HG03460 (cell line): Measurements from ENCODE around the gene PISD.
"Not testable (repeated sequence)": the region's sequence is repeated elsewhere in the genome, so short reads cannot be mapped to it uniquely, and the experiment has no call there.

Experiments used
- ATAC-seq: cut with Tn5 transposase; IDR thresholded peaks from one replicate; pipeline ENCODE4 v1.9.1; 2021; ENCODE audit not compliant: unreplicated experiment

The PISD gene

GRCh38 chr22:31611061-31611760 lies 50.8 kb downstream of the PISD start:
- no peak for ATAC-seq

GRCh38 chr22:31610611-31611010 lies 51.4 kb downstream of the PISD start:
- no peak for ATAC-seq

DNA sequence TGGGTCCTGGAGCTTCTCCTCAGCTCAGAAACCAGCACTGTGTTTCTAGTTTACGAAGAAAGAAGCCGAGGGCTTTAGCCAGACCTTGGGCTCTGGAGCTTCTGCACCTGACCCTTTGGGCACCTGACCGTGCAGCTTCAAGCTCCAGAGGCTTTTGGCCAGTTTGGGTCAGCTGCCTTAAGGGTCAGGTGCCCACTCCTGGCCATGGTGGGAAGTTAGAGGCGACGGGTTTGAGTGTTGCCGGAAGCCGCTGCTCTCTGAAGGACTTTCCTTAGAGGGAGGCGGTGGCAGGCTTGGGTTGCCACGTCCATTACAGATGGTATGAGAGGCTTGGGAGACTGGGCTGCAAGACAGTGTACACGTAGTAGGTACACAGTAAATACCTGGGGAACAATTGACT lies 52.3 kb downstream of the PISD start:
- no peak for ATAC-seq

- ATAC-seq: no peak
Measured at GRCh38 chr22:31607696-31608095, 54.3 kb downstream of the PISD start.

DNA sequence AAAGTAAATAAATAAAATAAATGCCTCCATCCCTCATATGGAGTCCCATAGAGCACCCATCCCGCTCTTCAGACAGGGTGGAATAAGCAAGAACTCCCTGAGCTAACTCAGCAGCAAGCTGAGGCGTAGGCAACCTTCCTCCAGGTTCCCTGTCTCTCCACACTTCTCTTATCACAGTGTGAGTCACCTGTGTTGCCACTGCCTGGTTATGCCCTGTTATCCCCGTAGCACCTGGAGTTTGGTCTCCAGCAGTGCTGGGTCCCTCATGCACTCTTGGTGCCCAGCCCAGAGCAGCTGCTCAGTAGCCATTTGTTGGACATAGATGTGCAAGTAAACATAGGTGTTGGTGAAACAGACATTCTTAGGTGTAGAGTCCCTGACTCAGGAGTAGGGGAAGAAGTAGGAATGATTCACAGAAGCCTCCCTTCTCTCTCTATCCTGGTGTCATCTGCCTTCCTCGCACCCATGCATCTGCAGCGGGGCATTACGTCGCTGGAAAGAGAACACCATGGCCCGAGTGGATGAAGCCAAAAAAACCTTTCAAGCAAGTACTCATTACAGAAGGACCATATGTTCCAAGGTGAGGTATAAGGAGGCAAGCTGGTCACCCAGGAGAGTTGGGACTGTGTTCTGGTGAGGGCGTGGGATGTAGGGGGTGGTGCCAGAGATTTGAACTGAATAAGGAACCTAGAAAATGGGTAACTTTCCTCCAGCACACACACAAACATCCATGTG lies 56.0 kb downstream of the PISD start:
- no peak for ATAC-seq

GRCh38 chr22:31604746-31605705 lies 57.0 kb downstream of the PISD start:
- ATAC-seq: no peak

GRCh38 chr22:31604137-31604705 lies 57.8 kb downstream of the PISD start:
- no peak for ATAC-seq

DNA sequence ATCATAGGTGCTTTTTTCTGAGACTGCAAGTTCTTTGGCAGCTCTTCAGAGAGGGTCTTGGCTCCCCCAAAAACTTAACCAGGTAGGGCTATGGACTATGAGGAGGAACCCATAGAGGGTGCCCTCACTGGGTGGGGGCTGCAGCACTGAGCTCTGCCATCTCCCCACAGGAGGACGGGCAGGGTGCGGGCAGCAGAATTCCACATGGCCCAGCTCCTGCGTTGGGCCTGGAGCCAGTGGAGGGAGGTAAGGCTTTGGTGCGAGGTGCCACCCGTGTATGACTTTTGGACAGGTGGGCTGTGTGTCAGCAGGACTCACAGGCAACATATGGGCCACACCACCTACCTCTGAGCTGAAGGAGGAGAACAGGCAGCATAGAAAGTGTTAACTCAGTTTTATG lies 58.4 kb downstream of the PISD start:
- no peak for ATAC-seq

GRCh38 chr22:31603081-31603525 lies 58.9 kb downstream of the PISD start:
- no peak for ATAC-seq

GRCh38 chr22:31602259-31602952 lies 59.6 kb downstream of the PISD start:
- ATAC-seq: no peak

- ATAC-seq: no peak
Measured at GRCh38 chr22:31595271-31595670, 66.7 kb downstream of the PISD start.

- not testable (repeated sequence) for ATAC-seq
Measured at GRCh38 chr22:31590161-31590560, 71.9 kb downstream of the PISD start.

DNA sequence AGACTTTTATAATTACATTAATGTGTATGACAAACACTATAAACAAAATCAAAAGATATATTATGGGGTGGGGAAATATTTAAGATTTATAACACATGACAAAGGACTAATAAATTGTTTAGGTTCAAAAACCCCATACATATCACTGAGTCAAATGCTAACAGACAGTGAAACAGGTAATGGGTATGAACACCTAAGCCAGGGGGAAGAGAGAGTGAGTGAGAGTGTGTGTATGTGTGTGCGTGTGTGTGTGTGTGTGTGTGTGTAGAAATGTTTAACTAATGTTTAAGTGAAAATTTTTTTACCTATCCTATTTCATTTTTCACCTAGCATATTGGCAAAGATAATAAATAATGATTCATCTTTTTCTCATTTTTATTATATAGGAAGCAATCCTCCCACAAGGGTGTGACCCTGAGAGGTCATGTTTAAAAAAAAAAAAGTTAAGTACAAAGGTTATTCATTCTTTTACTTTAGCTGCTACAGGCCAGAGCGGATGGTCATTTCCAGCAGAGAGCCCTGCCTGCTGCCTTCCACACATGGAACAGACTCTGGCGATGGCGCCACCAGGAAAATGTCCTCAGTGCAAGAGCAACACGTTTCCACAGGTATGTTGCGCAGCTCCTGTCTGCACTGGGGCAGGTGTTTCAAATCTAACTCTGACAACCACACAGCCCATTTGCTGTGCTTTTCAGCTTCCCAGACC lies 72.9 kb downstream of the PISD start:
- ATAC-seq: no peak

GRCh38 chr22:31586137-31586920 lies 75.7 kb downstream of the PISD start:
- ATAC-seq: no peak

DNA sequence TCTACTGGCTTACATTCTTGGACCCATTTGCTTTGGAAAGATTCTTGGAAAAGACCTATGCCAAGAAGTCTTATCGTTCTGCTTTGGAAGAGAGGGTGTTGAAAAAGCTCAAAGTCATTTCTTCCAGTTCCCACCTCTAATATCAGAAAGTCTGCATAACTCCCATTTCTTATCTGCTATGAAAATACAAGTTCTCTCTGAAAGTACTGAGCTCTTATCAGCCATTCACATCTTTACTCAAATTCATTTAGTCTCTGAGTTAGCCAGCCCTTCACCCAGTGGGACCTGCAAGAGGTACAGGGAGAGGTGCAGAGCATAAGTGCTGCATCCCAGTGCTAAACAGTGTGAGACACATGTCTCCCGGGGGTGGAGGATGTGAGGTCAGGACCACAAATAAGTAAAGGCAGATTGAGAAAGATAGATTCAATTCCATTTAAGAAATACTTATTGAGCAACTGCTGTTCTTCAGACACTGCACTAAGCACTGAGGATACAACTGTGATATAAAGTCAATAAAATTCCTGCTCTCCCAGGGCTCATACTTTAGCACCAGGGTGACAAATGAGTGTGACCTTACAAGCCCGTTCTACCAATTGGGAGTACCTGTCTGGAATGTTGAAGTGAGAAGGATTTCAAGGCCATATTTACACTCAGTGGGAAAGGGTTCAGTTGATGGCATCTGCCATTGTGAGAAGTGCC lies 76.7 kb downstream of the PISD start:
- no peak for ATAC-seq

DNA sequence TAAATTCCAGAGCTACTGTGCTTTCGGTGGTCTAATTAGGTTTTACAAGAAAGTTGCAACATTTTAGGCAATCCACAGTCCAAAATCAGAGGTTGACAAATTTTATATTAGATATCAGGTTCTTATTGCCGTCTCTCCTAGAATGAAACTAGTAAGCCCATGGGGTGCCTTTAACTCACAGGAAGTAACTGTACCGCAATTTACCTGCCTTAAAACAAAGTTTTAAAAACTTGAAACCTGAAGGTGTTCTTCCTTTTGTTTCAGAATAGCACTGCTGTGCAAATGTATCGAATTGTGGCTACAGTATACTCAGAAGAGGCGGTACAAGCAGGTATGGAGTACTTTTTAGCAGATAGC lies 77.2 kb downstream of the PISD start:
- ATAC-seq: no peak

GRCh38 chr22:31583861-31584485 lies 78.0 kb downstream of the PISD start:
- no peak for ATAC-seq

DNA sequence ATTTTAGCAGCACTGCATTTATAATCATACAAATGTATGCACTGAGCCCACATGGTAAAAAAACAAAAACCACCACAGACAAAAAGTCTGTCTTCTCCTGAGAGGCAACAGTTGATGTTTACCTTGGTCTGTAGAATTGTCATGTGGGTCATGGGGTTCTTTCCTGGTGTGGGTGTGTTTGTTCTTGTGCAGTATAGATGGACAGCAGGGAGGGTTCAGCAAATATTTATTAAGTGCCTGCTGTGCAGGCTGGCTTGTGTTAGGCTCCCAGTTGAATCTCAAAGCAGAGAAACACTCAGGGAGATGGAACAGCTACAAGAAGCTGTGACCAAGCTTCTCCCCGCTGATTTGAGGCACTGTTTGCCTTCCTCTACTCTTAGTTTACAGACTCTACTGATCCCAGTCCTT lies 82.2 kb downstream of the PISD start:
- no peak for ATAC-seq
